Natural killer cell (primary cell): ENCODE results near the gene PADI1. TPM values are rescaled to one million over a fixed set of nuclear protein-coding genes. Genes with fewer than 3 reads are reported as not detected.

Source experiments
- ATAC-seq, 3 donors: fragments of 150-1000 bp in 2 of 3; fragments of 200-7000 bp in 1 of 3; cut with Tn5 transposase; 1 replicate in 1 of 3; 2 replicates in 2 of 3; pipeline ENCODE4 v1.10.0; 2021; ENCODE audit warnings: mild to moderate bottlenecking in 2 of 3, moderate library complexity in 2 of 3
- DNase-seq, 2 donors: peaks; one replicate each; pipeline versions ENCODE4 v3.0.0 to v3.0.0-alpha.2; 2013 to 2021; ENCODE audit warnings: mixed read lengths in 1 of 2
- H3K27ac ChIP-seq: one replicate; pipeline ENCODE4 v1.5.1; 2013; ENCODE audit warnings: mild to moderate bottlenecking, low read length
- H3K27me3 ChIP-seq: one replicate; pipeline ENCODE4 v1.6.1; 2013; ENCODE audit warnings: low read length; ENCODE audit not compliant: control insufficient read depth, insufficient read depth
- H3K36me3 ChIP-seq: one replicate; pipeline ENCODE4 v1.6.1; 2013; ENCODE audit warnings: low read length; ENCODE audit not compliant: control insufficient read depth, insufficient read depth
- H3K4me1 ChIP-seq: one replicate; pipeline ENCODE4 v1.6.1; 2013; ENCODE audit warnings: low read length; ENCODE audit not compliant: control insufficient read depth, insufficient read depth
- H3K4me3 ChIP-seq: one replicate; pipeline ENCODE4 v1.5.1; 2013; ENCODE audit warnings: low read length
- H3K9me3 ChIP-seq: one replicate; pipeline ENCODE4 v1.6.1; 2013; ENCODE audit warnings: low read length; ENCODE audit not compliant: control insufficient read depth, insufficient read depth
- H3K27ac Mint-ChIP-seq, 2 donors: one replicate each; pipeline ENCODE4 v1.8.0; 2022; ENCODE audit warnings: mild to moderate bottlenecking in 2 of 2, mixed read lengths in 2 of 2, moderate library complexity in 1 of 2
- H3K27me3 Mint-ChIP-seq, 2 donors: one replicate each; pipeline ENCODE4 v1.8.0; 2022; ENCODE audit warnings: low read depth in 2 of 2, mixed read lengths in 2 of 2
- H3K36me3 Mint-ChIP-seq: one replicate; pipeline ENCODE4 v1.8.0; 2022; ENCODE audit warnings: mixed read lengths
- H3K4me1 Mint-ChIP-seq, 2 donors: one replicate each; pipeline ENCODE4 v1.8.0; 2022; ENCODE audit warnings: mixed read lengths in 2 of 2
- H3K4me3 Mint-ChIP-seq: one replicate; pipeline ENCODE4 v1.8.0; 2022; ENCODE audit warnings: mild to moderate bottlenecking, moderate library complexity, mixed read lengths
- H3K9me3 Mint-ChIP-seq, 2 donors: one replicate each; pipeline ENCODE4 v1.8.0; 2022; ENCODE audit warnings: mixed read lengths in 2 of 2
- WGBS: methylation state at CpG from one replicate; pipeline ENCODE4 v1.1.7; 2013; ENCODE audit warnings: missing lambda C conversion rate; ENCODE audit not compliant: insufficient coverage; 5-methylcytosine and 5-hydroxymethylcytosine counted together
- intact Hi-C: fragments of 100-400 bp; cut with micrococcal nuclease; formaldehyde crosslinking; loops from one replicate; pipeline ENCODE4 v1.14.2; 2022
- total RNA-seq, 4 donors: library from RNA; stranded (reverse); fragments of 120-200 nt in 1 of 4; gene quantifications; one replicate each; pipeline versions ENCODE4 v1.2.3 to v1.2.4, GENCODE V29; 2013 to 2022
- TF ChIP-seq, protein P1 (sequence below): fragments of 200-600 bp; IDR thresholded peaks from one replicate; pipeline ENCODE4 v1.8.0; 2022; ENCODE audit warnings: antibody characterized with exemption

Gene PADI1
- total RNA-seq, 3 donors from 2014 or later (not counting 1 experiment from before 2014, with no cell fraction given), result not detected

DNA sequence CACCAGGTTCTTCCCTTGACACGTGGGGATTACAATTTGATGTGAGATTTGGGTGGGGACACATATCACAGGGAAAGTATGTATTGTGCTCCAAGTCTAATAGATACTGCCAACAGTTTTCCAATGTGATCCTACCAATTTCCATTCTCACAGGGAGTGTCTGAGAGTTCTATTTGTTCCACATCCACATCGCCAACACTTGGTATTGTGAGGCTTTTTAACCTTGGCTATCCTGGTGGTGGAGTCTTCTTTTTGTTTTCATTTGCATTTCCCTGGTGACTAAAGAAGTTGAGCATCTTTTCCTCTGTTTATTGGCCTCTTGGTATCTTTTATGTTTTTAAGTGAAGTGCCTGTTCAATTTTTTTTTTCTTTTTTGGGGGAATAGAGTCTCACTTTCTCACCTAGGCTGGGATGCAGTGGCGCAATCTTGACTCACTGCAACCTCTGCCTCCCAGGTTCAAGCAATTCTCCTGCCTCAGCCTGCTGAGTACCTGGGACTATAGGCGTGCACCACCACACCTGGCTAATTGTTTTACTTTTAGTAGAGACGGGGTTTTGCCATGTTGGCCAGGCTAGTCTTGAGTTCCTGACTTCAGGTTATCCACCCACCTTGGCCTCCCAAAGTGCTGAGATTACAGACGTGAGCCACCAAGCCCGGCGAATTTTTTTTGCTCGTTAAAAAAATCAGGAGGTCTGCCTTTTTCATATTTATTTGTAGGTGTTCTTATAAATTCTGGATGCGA lies 15.9 kb upstream of the PADI1 start:
- Mint-ChIP-seq H3K9me3 (no peaks in the 10 kb centered on the region), H3K27ac (no peak overlapping the region), H3K36me3 (no peaks in the 10 kb centered on the region), H3K27me3 (peaks cover 6% of the 10 kb centered on the region in 2 donors), H3K4me1 (peaks cover 7 to 11% of the 10 kb centered on the region in 2 donors), H3K4me3 (no peak overlapping the region)
- Histone ChIP-seq H3K27me3 (no peaks in the 10 kb centered on the region), H3K4me1 (peaks cover 5% of the 10 kb centered on the region), H3K9me3 (no peaks in the 10 kb centered on the region), H3K4me3 (no peak overlapping the region), H3K27ac (no peak overlapping the region), H3K36me3 (no peaks in the 10 kb centered on the region)
- WGBS, result 94% methylated on average over 8 of the region's 10 CpGs
- TF ChIP-seq, protein P1, sequence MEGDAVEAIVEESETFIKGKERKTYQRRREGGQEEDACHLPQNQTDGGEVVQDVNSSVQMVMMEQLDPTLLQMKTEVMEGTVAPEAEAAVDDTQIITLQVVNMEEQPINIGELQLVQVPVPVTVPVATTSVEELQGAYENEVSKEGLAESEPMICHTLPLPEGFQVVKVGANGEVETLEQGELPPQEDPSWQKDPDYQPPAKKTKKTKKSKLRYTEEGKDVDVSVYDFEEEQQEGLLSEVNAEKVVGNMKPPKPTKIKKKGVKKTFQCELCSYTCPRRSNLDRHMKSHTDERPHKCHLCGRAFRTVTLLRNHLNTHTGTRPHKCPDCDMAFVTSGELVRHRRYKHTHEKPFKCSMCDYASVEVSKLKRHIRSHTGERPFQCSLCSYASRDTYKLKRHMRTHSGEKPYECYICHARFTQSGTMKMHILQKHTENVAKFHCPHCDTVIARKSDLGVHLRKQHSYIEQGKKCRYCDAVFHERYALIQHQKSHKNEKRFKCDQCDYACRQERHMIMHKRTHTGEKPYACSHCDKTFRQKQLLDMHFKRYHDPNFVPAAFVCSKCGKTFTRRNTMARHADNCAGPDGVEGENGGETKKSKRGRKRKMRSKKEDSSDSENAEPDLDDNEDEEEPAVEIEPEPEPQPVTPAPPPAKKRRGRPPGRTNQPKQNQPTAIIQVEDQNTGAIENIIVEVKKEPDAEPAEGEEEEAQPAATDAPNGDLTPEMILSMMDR, result no peak
- DNase-seq (no peak), ATAC-seq (no peak)
- intact Hi-C loops, result no loop called here

DNA sequence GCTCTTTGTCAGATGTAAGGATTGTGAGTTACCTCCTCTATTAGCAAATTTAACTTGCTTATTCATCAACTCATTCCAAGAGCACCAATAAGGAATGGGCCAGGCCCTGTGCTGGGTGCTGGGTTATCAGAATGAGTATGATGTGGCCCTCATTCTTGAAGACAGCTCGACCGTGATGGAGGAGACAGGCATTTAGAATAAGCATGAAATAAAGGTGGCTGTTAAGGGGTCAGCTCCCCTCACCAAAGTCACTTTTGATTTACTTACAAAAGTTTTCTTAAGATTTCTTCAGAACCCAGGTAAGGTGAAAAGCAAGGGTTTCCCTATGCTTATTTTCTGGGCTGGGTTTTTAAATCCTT lies 15.3 kb upstream of the PADI1 start:
- intact Hi-C loops, result no loop called here
- TF ChIP-seq, protein P1, result no peak
- Histone ChIP-seq H3K9me3 (no peaks in the 10 kb centered on the region), H3K4me1 (peaks cover 5% of the 10 kb centered on the region), H3K27me3 (no peaks in the 10 kb centered on the region), H3K4me3 (no peak overlapping the region), H3K27ac (no peak overlapping the region), H3K36me3 (no peaks in the 10 kb centered on the region)
- no peak overlapping the region for H3K4me3 Mint-ChIP-seq
- no peaks in the 10 kb centered on the region for H3K36me3 Mint-ChIP-seq
- no CpG with 5 or more reads among the region's 2 CpGs for WGBS
- no peak overlapping the region for H3K27ac Mint-ChIP-seq
- no peaks in the 10 kb centered on the region for H3K9me3 Mint-ChIP-seq
- peaks cover 7 to 13% of the 10 kb centered on the region in 2 donors for H3K4me1 Mint-ChIP-seq
- H3K27me3 Mint-ChIP-seq, result peaks cover 6 to 10% of the 10 kb centered on the region in 2 donors
- DNase-seq, result no peak
- no peak for ATAC-seq

DNA sequence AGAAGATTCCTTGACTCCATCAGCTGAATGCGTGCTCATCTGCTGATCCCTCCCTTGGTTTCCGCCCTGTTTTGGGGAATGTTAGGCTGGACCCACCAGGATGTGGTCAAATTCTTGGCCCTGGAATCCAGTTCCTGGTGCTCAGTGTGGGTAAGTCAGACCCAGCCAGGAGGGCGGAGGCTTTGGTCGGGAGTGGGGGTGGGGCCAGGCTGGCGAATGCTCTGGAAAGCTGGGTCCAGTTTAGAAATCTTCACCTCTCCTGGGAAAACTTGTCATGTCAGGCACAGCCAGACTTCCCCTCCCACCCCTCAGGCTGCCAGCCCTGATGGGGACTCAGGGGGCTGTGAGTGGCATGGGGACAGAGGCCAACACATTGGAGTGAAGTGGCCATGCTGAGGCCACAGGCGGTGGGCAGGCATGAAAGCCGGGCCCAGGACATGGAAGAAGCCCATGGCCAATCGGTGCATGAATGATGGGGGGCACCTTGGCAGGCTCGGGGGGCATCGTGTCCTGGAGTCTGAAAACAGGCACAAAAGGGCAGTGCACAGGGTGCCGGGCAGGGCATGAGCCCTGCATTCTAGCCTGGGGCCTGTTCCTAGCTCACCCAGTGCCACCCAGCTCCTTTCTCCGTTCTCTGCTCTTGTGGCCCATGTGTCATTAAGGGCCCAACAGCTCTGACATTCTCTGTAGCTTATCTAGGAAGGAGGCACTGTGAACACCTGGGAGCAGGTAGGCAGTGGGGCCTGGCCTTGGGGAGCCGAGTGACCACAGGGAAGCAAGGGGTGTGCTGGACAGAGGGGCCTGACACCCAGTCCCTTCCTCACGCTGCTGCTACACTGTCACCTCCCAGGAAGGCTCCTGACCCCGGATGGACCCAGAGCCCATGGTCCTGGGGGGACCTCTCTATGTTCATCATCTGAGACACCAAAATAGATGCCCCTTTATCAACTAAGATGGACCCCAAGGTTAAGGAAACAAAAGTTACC lies 14.6 kb upstream of the PADI1 start:
- ATAC-seq (no peak), DNase-seq (no peak)
- WGBS, result 97% methylated on average over 13 of the region's 15 CpGs
- Mint-ChIP-seq H3K27ac (no peak overlapping the region), H3K36me3 (no peaks in the 10 kb centered on the region), H3K4me3 (no peak overlapping the region), H3K9me3 (no peaks in the 10 kb centered on the region), H3K4me1 (peaks cover 7 to 14% of the 10 kb centered on the region in 2 donors), H3K27me3 (peaks cover 6 to 10% of the 10 kb centered on the region in 2 donors)
- intact Hi-C loops, result no loop called here
- Histone ChIP-seq H3K4me1 (peaks cover 5% of the 10 kb centered on the region), H3K27me3 (no peaks in the 10 kb centered on the region), H3K9me3 (no peaks in the 10 kb centered on the region), H3K36me3 (no peaks in the 10 kb centered on the region), H3K4me3 (no peak overlapping the region), H3K27ac (no peak overlapping the region)
- TF ChIP-seq, protein P1, result no peak
